Bronchial epithelial cell (primary cell): Measurements from ENCODE around the gene HDDC3. TPM values are rescaled to one million over a fixed set of nuclear protein-coding genes. Genes with fewer than 3 reads are reported as not detected.

Experiments used
- DNase-seq: peaks from one replicate; pipeline ENCODE4 v3.0.0-alpha.2; 2010; ENCODE audit warnings: low read depth
- FAIRE-seq: peaks from 2 replicates; lab custom pipeline; 2011; peaks lifted over from hg19 to GRCh38; lab: Jason Lieb, UNC
- H3K27me3 ChIP-seq: 2 replicates; pipeline ENCODE4 v1.5.1; 2011; ENCODE audit warnings: low read length; ENCODE audit not compliant: control insufficient read depth, insufficient read depth
- H3K36me3 ChIP-seq: 2 replicates; pipeline ENCODE4 v1.5.1; 2011; ENCODE audit warnings: low read length; ENCODE audit not compliant: control insufficient read depth, insufficient read depth
- H3K4me3 ChIP-seq: 2 replicates; pipeline ENCODE4 v1.5.1; 2011; ENCODE audit warnings: mild to moderate bottlenecking, low read depth, low read length, control low read depth
- total RNA-seq: library from RNA; depleted of rRNA; stranded (reverse); fragments of >200 nt; gene quantifications from 2 replicates; pipeline ENCODE4 v1.2.1, GENCODE V29; 2014
- TF ChIP-seq, protein P1 (sequence below): IDR thresholded peaks from 2 replicates; pipeline ENCODE4 v1.5.1; 2011; ENCODE audit warnings: mild to moderate bottlenecking, moderate library complexity, low read length, control low read depth, inconsistent platforms; ENCODE audit not compliant: insufficient read depth, severe bottlenecking

HDDC3 gene
- total RNA-seq, 1 donor from 2014 or later: 37.6 TPM

DNA sequence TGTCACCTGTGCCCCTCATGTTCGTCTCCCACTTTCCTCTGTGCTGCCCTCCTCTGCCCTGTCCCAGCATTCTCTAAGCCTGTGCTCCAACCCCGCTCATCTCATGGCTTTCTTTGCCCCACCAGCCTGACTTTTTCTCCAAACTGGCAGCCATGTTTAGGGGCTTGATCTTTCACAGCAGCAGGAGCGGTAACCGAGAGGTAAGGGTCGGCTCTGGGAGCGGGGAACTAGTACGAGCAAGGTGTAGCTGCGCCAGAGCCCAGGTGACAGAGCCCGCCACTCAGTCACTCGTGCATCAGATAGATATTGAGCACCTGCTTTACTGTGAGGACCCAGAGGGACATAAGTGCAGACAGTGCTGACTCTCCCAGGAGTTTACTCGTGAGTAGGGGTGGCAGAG lies 15.9 kb downstream of the HDDC3 start:
- peak; percentile 90 for FAIRE-seq
- DNase-seq: no peak

DNA sequence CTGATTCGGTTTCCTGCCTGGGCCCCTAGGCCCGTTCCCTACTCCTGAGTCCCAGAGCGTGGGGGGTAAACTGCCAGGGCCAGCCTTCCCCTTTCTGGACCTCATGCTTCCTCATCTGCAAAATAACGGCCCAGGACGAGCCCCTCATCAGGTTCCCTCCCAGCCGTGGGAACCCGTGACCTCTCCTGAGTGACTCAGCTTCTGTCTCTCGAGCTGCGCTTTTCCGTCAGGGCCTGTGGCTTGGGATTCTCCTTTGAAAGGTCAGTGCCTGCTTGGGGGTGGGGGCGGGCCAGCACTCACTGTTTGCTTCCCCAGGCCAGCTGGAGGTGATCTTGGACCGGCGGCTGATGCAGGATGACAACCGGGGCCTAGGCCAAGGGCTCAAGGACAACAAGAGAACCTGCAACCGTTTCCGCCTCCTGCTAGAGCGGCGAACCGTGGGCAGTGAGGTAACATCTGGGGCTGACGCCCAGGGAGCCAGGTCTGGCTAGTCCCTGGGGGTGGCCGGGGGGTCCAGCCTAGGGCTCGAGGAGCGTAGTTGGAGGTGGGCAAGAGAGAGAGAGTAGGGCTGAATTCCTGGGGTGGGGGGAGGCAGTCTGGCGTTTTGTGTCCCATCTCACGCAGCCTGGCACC lies 16.4 kb downstream of the HDDC3 start:
- H3K36me3 ChIP-seq: peaks cover 22% of the 10 kb centered on the region
- no peak for DNase-seq

More for the DNA sequence above, 15.9 kb downstream of the HDDC3 start:
- Histone ChIP-seq H3K27me3 (no peaks in the 10 kb centered on the region), H3K36me3 (peaks cover 19% of the 10 kb centered on the region), H3K4me3 (no peak overlapping the region)
- TF ChIP-seq, protein P1, sequence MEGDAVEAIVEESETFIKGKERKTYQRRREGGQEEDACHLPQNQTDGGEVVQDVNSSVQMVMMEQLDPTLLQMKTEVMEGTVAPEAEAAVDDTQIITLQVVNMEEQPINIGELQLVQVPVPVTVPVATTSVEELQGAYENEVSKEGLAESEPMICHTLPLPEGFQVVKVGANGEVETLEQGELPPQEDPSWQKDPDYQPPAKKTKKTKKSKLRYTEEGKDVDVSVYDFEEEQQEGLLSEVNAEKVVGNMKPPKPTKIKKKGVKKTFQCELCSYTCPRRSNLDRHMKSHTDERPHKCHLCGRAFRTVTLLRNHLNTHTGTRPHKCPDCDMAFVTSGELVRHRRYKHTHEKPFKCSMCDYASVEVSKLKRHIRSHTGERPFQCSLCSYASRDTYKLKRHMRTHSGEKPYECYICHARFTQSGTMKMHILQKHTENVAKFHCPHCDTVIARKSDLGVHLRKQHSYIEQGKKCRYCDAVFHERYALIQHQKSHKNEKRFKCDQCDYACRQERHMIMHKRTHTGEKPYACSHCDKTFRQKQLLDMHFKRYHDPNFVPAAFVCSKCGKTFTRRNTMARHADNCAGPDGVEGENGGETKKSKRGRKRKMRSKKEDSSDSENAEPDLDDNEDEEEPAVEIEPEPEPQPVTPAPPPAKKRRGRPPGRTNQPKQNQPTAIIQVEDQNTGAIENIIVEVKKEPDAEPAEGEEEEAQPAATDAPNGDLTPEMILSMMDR: no peak

GRCh38 chr15:90915216-90915807 lies 17.0 kb downstream of the HDDC3 start:
- FAIRE-seq: no peak
- H3K4me3 ChIP-seq: no peak overlapping the region
- TF ChIP-seq, protein P1: no peak
- no peaks in the 10 kb centered on the region for H3K27me3 ChIP-seq
- no peak for DNase-seq
- peaks cover 24% of the 10 kb centered on the region for H3K36me3 ChIP-seq

More for the DNA sequence above, 16.4 kb downstream of the HDDC3 start:
- no peak for FAIRE-seq
- no peak overlapping the region for H3K4me3 ChIP-seq
- no peaks in the 10 kb centered on the region for H3K27me3 ChIP-seq
- TF ChIP-seq, protein P1: no peak

DNA sequence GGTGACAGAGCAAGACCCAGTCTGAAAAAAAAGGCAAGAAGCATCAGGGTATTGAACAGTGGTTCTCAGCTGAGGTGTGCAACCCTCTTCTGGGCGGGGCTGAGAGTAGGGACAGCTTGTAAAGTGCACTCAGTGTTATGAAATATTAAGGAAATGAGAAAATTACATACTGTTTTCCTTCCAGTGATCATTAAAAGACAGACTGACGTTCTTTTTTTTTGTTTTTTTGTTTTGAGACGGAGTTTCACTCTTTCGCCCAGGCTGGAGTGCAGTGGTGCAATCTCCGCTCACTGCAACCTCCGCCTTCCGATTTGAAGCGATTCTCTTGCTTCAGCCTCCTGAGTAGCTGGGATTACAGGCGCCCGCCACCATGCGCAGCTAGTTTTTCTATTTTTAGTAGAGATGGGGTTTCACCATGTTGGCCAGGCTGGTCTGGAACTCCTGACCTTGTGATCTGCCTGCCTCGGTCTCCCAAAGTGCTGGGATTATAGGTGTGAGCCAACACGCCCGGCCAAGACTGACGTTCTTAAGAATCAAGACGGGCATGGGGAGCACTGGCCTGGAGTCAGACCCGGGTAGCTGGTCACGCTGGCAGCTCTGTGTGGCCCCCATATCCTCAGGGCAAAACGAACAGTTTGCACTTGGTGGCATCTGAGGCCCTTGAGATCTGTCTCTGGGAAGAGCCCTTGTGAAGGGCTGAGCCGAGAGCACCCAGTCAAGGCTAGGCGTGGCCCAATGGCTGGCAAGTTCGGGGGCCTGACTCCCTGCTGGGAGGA lies 17.9 kb downstream of the HDDC3 start:
- no peak overlapping the region for H3K4me3 ChIP-seq
- no peaks in the 10 kb centered on the region for H3K27me3 ChIP-seq
- DNase-seq (no peak), FAIRE-seq (no peak)
- TF ChIP-seq, protein P1: no peak
- H3K36me3 ChIP-seq: peaks cover 26% of the 10 kb centered on the region

GRCh38 chr15:90913398-90913944 lies 18.9 kb downstream of the HDDC3 start:
- TF ChIP-seq, protein P1: no peak
- no peak overlapping the region for H3K4me3 ChIP-seq
- no peak for FAIRE-seq
- peaks cover 27% of the 10 kb centered on the region for H3K36me3 ChIP-seq
- H3K27me3 ChIP-seq: no peaks in the 10 kb centered on the region
- no peak for DNase-seq
